Stimulated activated CD4-positive, alpha-beta T cell treated with anti-CD3 and anti-CD28 coated beads, TNF-alpha, amount 100 ng/mL, for 4 hours (primary cell): ENCODE results near the gene PADI2.

ENCODE experiments used
- DNase-seq, 3 experiments: peaks; one replicate each; pipeline ENCODE4 v3.0.0-alpha.2; 2020; ENCODE audit warnings: low read depth in 3 of 3

The PADI2 gene

GRCh38 chr1:17056551-17056950, 62.7 kb downstream of the PADI2 start:
- no peak for DNase-seq

- DNase-seq = no peak
These were observed 63.5 kb downstream of the PADI2 start for GRCh38 chr1:17055801-17056200.

- peak; percentile 98 to 99 (median 98) for DNase-seq
These were observed 65.4 kb downstream of the PADI2 start, which contains the start of gene SDHB for GRCh38 chr1:17053685-17054410. Gene SDHB, minus strand, starts transcription at chr1:17054032. Its CDS starts 13 bp downstream, at chr1:17054019.

GRCh38 chr1:17053086-17053684, 66.1 kb downstream of the PADI2 start:
- DNase-seq = no peak

GRCh38 chr1:17052641-17053040, 66.6 kb downstream of the PADI2 start:
- no peak for DNase-seq

GRCh38 chr1:17052038-17052437, 67.2 kb downstream of the PADI2 start:
- DNase-seq = no peak

GRCh38 chr1:17047924-17048323, 71.3 kb downstream of the PADI2 start:
- DNase-seq = no peak

- DNase-seq = no peak
These were observed 73.0 kb downstream of the PADI2 start for GRCh38 chr1:17046334-17046657.

GRCh38 chr1:17045634-17046333, 73.5 kb downstream of the PADI2 start:
- no peak for DNase-seq

- DNase-seq = no peak
These were observed 74.1 kb downstream of the PADI2 start for GRCh38 chr1:17045150-17045549.

- no peak for DNase-seq
These were observed 75.6 kb downstream of the PADI2 start for GRCh38 chr1:17043676-17044075.

GRCh38 chr1:17040135-17040534, 79.1 kb downstream of the PADI2 start:
- DNase-seq = no peak

GRCh38 chr1:17039522-17039921, 79.7 kb downstream of the PADI2 start:
- no peak for DNase-seq

- DNase-seq = no peak
These were observed 85.8 kb downstream of the PADI2 start for GRCh38 chr1:17033481-17033880.

GRCh38 chr1:17032741-17033140, 86.5 kb downstream of the PADI2 start:
- DNase-seq = no peak

GRCh38 chr1:17031436-17031835, 87.8 kb downstream of the PADI2 start:
- DNase-seq = no peak

GRCh38 chr1:17030206-17030605, 89.0 kb downstream of the PADI2 start:
- no peak for DNase-seq

- no peak for DNase-seq
These were observed 90.5 kb downstream of the PADI2 start for GRCh38 chr1:17028662-17029188.

- no peak for DNase-seq
These were observed 91.4 kb downstream of the PADI2 start for GRCh38 chr1:17027900-17028299.

GRCh38 chr1:17027403-17027802, 91.8 kb downstream of the PADI2 start:
- DNase-seq = no peak

- DNase-seq = no peak
These were observed 94.5 kb downstream of the PADI2 start for GRCh38 chr1:17024721-17025120.

GRCh38 chr1:17023573-17023972, 95.7 kb downstream of the PADI2 start:
- DNase-seq = no peak

GRCh38 chr1:17023102-17023501, 96.1 kb downstream of the PADI2 start:
- no peak for DNase-seq
